ENCODE data around the gene EGLN3. TPM values are rescaled to one million over a fixed set of nuclear protein-coding genes. Genes with fewer than 3 reads are reported as not detected.
"Not testable (repeated sequence)": the region's sequence is repeated elsewhere in the genome, so short reads cannot be mapped to it uniquely, and the experiment has no call there.

EGLN3 gene
- total and polyA plus RNA-seq, 4 donors, result 1.3 to 2.3 (median 1.5) TPM

GRCh38 chr14:33978892-33979612 is 28.2 kb upstream of the EGLN3 start:
- TF ChIP-seq ZBTB33 (IDR thresholded peaks at IDR 0.05) (no peak), RXRA (IDR thresholded peaks at IDR 0.05) (no peak), FOXA1 (IDR thresholded peaks at IDR 0.05) (no peak), SP1 (IDR thresholded peaks at IDR 0.05) (no peak), MAX (IDR thresholded peaks at IDR 0.05) (no peak)
- 91% methylated on average over 8 of the region's 8 CpGs for WGBS
- no peak for DNase-seq (ENCODE audit: low spot score)
- Histone ChIP-seq H3K9me3 (ENCODE audit: control insufficient read depth in 4 of 4, low read length in 3 of 4) (no peaks in the 10 kb centered on the region), H3K4me3 (ENCODE audit: low read depth in 1 of 3, low read length in 3 of 3) (no peak overlapping the region), H3K4me1 (ENCODE audit: control insufficient read depth in 4 of 4, insufficient read depth in 4 of 4, low read length in 3 of 4) (no peaks in the 10 kb centered on the region), H3K27ac (ENCODE audit: low read depth in 1 of 2, low read length in 2 of 2) (no peak overlapping the region), H3K36me3 (ENCODE audit: control insufficient read depth in 4 of 4, insufficient read depth in 3 of 4, low read depth in 1 of 4, low read length in 3 of 4) (no peaks in the 10 kb centered on the region), H3K27me3 (ENCODE audit: control insufficient read depth in 4 of 4, insufficient read depth in 4 of 4, low read length in 3 of 4) (no peaks in the 10 kb centered on the region), H3K9ac (ENCODE audit: low read depth in 1 of 2, low read length in 2 of 2) (no peak overlapping the region)

DNA sequence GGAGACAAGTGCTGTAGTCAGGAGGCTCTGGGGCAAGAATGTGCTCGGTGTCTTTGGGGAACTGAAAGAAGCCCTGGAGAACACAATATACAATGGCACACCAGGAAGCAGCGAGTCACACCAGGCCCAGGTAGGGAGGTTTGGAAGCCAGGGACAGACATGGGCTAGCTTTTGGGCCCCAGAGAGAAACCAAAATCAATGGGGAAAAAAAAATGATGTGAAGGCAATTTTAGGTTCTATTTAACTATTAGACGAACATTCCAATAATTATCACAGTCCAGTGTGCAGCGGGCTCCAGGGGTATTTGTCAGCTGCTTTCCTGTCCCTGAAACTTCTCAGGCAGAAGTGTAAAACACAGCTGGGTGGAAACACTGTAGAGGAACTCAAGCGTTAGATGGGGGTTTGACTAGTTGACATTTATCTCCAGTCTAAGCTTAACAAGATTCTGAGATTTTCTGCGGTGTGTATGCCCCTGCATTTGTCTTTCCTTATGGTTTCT is 21.8 kb upstream of the EGLN3 start:
- TF ChIP-seq, protein P1, sequence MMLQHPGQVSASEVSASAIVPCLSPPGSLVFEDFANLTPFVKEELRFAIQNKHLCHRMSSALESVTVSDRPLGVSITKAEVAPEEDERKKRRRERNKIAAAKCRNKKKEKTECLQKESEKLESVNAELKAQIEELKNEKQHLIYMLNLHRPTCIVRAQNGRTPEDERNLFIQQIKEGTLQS (IDR thresholded peaks at IDR 0.05), result no peak
- TF ChIP-seq JUND (IDR thresholded peaks at IDR 0.05) (no peak), NR2F2 (IDR thresholded peaks at IDR 0.05) (no peak), ZBTB33 (IDR thresholded peaks at IDR 0.05) (no peak), FOXA2 (IDR thresholded peaks at IDR 0.05) (no peak), RAD21 (IDR thresholded peaks at IDR 0.05) (no peak), HNF4A (conservative IDR thresholded peaks at IDR 0.05) (no peak), YY1 (IDR thresholded peaks at IDR 0.05) (no peak), MAX (IDR thresholded peaks at IDR 0.05) (no peak), SP1 (IDR thresholded peaks at IDR 0.05) (no peak)
- TF ChIP-seq, protein P2, sequence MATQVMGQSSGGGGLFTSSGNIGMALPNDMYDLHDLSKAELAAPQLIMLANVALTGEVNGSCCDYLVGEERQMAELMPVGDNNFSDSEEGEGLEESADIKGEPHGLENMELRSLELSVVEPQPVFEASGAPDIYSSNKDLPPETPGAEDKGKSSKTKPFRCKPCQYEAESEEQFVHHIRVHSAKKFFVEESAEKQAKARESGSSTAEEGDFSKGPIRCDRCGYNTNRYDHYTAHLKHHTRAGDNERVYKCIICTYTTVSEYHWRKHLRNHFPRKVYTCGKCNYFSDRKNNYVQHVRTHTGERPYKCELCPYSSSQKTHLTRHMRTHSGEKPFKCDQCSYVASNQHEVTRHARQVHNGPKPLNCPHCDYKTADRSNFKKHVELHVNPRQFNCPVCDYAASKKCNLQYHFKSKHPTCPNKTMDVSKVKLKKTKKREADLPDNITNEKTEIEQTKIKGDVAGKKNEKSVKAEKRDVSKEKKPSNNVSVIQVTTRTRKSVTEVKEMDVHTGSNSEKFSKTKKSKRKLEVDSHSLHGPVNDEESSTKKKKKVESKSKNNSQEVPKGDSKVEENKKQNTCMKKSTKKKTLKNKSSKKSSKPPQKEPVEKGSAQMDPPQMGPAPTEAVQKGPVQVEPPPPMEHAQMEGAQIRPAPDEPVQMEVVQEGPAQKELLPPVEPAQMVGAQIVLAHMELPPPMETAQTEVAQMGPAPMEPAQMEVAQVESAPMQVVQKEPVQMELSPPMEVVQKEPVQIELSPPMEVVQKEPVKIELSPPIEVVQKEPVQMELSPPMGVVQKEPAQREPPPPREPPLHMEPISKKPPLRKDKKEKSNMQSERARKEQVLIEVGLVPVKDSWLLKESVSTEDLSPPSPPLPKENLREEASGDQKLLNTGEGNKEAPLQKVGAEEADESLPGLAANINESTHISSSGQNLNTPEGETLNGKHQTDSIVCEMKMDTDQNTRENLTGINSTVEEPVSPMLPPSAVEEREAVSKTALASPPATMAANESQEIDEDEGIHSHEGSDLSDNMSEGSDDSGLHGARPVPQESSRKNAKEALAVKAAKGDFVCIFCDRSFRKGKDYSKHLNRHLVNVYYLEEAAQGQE (IDR thresholded peaks at IDR 0.05), result no peak
- DNase-seq (ENCODE audit: low spot score), result no peak
- no peak overlapping the region for H3K9ac ChIP-seq (ENCODE audit: low read depth in 1 of 2, low read length in 2 of 2)
- no peak overlapping the region for H3K27ac ChIP-seq (ENCODE audit: low read depth in 1 of 2, low read length in 2 of 2)
- H3K9me3 ChIP-seq (ENCODE audit: control insufficient read depth in 4 of 4, low read length in 3 of 4), result peaks cover 0 to 7% (median 1%) of the 10 kb centered on the region in 4 donors
- no peaks in the 10 kb centered on the region for H3K27me3 ChIP-seq (ENCODE audit: control insufficient read depth in 4 of 4, insufficient read depth in 4 of 4, low read length in 3 of 4)
- WGBS, result 88% methylated on average over 6 of the region's 6 CpGs
- no peak overlapping the region for H3K4me3 ChIP-seq (ENCODE audit: low read depth in 1 of 3, low read length in 3 of 3)
- no peaks in the 10 kb centered on the region for H3K36me3 ChIP-seq (ENCODE audit: control insufficient read depth in 4 of 4, insufficient read depth in 3 of 4, low read depth in 1 of 4, low read length in 3 of 4)
- no peaks in the 10 kb centered on the region for H3K4me1 ChIP-seq (ENCODE audit: control insufficient read depth in 4 of 4, insufficient read depth in 4 of 4, low read length in 3 of 4)

GRCh38 chr14:33969846-33970245 is 19.0 kb upstream of the EGLN3 start:
- H3K36me3 ChIP-seq (ENCODE audit: control insufficient read depth in 4 of 4, insufficient read depth in 3 of 4, low read depth in 1 of 4, low read length in 3 of 4); H3K9ac ChIP-seq (ENCODE audit: low read depth in 1 of 2, low read length in 2 of 2); DNase-seq (ENCODE audit: low spot score); H3K9me3 ChIP-seq (ENCODE audit: control insufficient read depth in 4 of 4, low read length in 3 of 4); H3K4me3 ChIP-seq (ENCODE audit: low read depth in 1 of 3, low read length in 3 of 3); H3K4me1 ChIP-seq (ENCODE audit: control insufficient read depth in 4 of 4, insufficient read depth in 4 of 4, low read length in 3 of 4); H3K27me3 ChIP-seq (ENCODE audit: control insufficient read depth in 4 of 4, insufficient read depth in 4 of 4, low read length in 3 of 4); H3K27ac ChIP-seq (ENCODE audit: low read depth in 1 of 2, low read length in 2 of 2): not testable (repeated sequence)
- 95% methylated on average over 1 of the region's 1 CpG for WGBS

Data from liver (tissue), 9 donors.